Uterus (tissue), 2 donors: ENCODE results near the gene A2M.

Experiments
- POLR2A ChIP-seq, 2 donors: fragments of 450-650 bp; IDR thresholded peaks; one replicate each; pipeline ENCODE4 v1.6.1; 2016; ENCODE audit warnings: antibody characterized with exemption in 2 of 2, mild to moderate bottlenecking in 1 of 2, moderate library complexity in 1 of 2
- TF ChIP-seq, protein P1 (sequence below), 4 experiments: fragments of 200-600 bp in 2 of 4; fragments of 450-650 bp in 2 of 4; sonication (generic) in 2 of 4; IDR thresholded peaks; one replicate each; pipeline ENCODE4 v1.5.1; 2016 to 2019; ENCODE audit warnings: antibody characterized with exemption in 4 of 4, mild to moderate bottlenecking in 2 of 4, moderate library complexity in 1 of 4

DNA sequence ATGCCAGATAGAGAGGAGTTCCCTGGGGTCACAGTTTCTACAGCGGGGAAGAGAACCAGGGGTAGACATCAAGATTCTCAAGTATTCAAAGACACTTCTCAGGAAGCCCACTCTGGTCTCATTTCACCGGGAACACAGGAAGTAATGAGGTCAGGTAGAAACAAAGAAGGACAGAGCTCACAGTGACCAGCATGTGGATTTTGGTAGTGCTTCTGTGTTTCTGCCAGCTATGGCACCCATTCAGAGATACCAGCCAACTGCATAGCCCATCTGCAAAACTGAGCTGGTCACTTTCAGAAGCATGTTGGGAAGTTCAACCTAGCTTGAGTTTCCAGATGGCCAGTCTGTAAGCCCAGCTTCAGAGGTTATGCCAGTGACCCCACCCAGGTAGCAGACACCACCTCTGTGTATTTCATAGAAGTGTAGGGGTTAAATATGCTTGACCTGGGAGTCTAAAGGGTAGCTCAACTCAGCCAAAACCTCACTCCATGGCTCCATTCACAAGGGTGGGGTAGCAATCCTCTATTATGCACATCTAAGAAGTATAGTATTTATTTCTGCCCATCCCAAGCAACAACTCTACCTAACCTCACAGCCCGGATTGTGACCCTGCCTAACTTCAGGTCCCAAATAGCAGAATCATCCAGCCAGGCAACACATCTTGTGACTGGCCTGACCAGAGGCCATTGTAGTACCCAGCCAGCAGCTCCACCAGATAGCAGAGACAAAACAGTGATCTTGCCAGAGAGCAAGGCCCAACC, 33.9 kb downstream of the A2M start:
- no peak for TF ChIP-seq POLR2A (IDR thresholded peaks at IDR 0.05)
- TF ChIP-seq, protein P1, sequence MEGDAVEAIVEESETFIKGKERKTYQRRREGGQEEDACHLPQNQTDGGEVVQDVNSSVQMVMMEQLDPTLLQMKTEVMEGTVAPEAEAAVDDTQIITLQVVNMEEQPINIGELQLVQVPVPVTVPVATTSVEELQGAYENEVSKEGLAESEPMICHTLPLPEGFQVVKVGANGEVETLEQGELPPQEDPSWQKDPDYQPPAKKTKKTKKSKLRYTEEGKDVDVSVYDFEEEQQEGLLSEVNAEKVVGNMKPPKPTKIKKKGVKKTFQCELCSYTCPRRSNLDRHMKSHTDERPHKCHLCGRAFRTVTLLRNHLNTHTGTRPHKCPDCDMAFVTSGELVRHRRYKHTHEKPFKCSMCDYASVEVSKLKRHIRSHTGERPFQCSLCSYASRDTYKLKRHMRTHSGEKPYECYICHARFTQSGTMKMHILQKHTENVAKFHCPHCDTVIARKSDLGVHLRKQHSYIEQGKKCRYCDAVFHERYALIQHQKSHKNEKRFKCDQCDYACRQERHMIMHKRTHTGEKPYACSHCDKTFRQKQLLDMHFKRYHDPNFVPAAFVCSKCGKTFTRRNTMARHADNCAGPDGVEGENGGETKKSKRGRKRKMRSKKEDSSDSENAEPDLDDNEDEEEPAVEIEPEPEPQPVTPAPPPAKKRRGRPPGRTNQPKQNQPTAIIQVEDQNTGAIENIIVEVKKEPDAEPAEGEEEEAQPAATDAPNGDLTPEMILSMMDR (IDR thresholded peaks at IDR 0.05), result no peak
